Large intestine (tissue), 3 donors: ENCODE data around the gene AKT3. TPM values are rescaled to one million over a fixed set of nuclear protein-coding genes. Genes with fewer than 3 reads are reported as not detected.

Experiments used
- DNase-seq, 2 donors: peaks; one replicate each; pipeline versions ENCODE4 v3.0.0 to v3.0.0-alpha.2; 2013
- H3K27ac ChIP-seq: one replicate; pipeline ENCODE4 v1.5.1; 2013; ENCODE audit warnings: low read length
- H3K27me3 ChIP-seq: 2 replicates; pipeline ENCODE4 v1.6.1; 2013; ENCODE audit warnings: low read length; ENCODE audit not compliant: control insufficient read depth, insufficient read depth
- H3K36me3 ChIP-seq: 2 replicates; pipeline ENCODE4 v1.6.1; 2013; ENCODE audit warnings: low read length; ENCODE audit not compliant: control insufficient read depth, insufficient read depth
- H3K4me1 ChIP-seq: one replicate; pipeline ENCODE4 v1.6.1; 2013; ENCODE audit warnings: low read length; ENCODE audit not compliant: control insufficient read depth, insufficient read depth
- H3K4me3 ChIP-seq: one replicate; pipeline ENCODE4 v1.5.1; 2013; ENCODE audit warnings: low read length
- H3K9me3 ChIP-seq: one replicate; pipeline ENCODE4 v1.6.1; 2013; ENCODE audit warnings: mild to moderate bottlenecking, low read depth, low read length, moderate library complexity; ENCODE audit not compliant: control insufficient read depth
- WGBS: methylation state at CpG from one replicate; pipeline ENCODE4 v1.1.5; 2013; ENCODE audit warnings: low lambda C conversion rate; ENCODE audit not compliant: insufficient coverage; 5-methylcytosine and 5-hydroxymethylcytosine counted together
- polyA plus RNA-seq: library from polyadenylated mRNA; unstranded; fragments of 120-200 nt; gene quantifications from one replicate; pipeline ENCODE4 v1.2.1, GENCODE V29; 2013

The AKT3 gene
- polyA plus RNA-seq, 1 donor, result 14.0 TPM

GRCh38 chr1:243549108-243549507 is 300.9 kb downstream of the AKT3 start:
- no peaks in the 10 kb centered on the region for H3K9me3 ChIP-seq
- no peaks in the 10 kb centered on the region for H3K36me3 ChIP-seq
- no peaks in the 10 kb centered on the region for H3K4me1 ChIP-seq
- no peak for DNase-seq
- H3K27me3 ChIP-seq, result no peaks in the 10 kb centered on the region
- no peak overlapping the region for H3K27ac ChIP-seq
- H3K4me3 ChIP-seq, result no peak overlapping the region

GRCh38 chr1:243548516-243548915 is 301.5 kb downstream of the AKT3 start:
- 100% methylated on average over 1 of the region's 1 CpG for WGBS
- H3K4me3 ChIP-seq, result no peak overlapping the region

GRCh38 chr1:243547891-243548290 is 302.2 kb downstream of the AKT3 start:
- H3K36me3 ChIP-seq, result no peaks in the 10 kb centered on the region
- no peaks in the 10 kb centered on the region for H3K9me3 ChIP-seq
- no peak for DNase-seq
- no peak overlapping the region for H3K27ac ChIP-seq
- H3K4me3 ChIP-seq, result no peak overlapping the region
- H3K4me1 ChIP-seq, result no peaks in the 10 kb centered on the region
- H3K27me3 ChIP-seq, result no peaks in the 10 kb centered on the region
- WGBS, result no CpG with 5 or more reads among the region's 3 CpGs

More at GRCh38 chr1:243548516-243548915, 301.5 kb downstream of the AKT3 start:
- Histone ChIP-seq H3K36me3 (no peaks in the 10 kb centered on the region), H3K27me3 (no peaks in the 10 kb centered on the region), H3K27ac (no peak overlapping the region), H3K4me1 (no peaks in the 10 kb centered on the region), H3K9me3 (no peaks in the 10 kb centered on the region)
- no peak for DNase-seq

GRCh38 chr1:243546457-243546856 is 303.6 kb downstream of the AKT3 start:
- WGBS, result no CpG with 5 or more reads among the region's 1 CpG
- no peak overlapping the region for H3K27ac ChIP-seq
- H3K9me3 ChIP-seq, result no peaks in the 10 kb centered on the region
- no peaks in the 10 kb centered on the region for H3K27me3 ChIP-seq
- H3K36me3 ChIP-seq, result no peaks in the 10 kb centered on the region
- no peaks in the 10 kb centered on the region for H3K4me1 ChIP-seq
- DNase-seq, result no peak
- no peak overlapping the region for H3K4me3 ChIP-seq

- Histone ChIP-seq H3K27ac (no peak overlapping the region), H3K9me3 (no peaks in the 10 kb centered on the region), H3K4me3 (no peak overlapping the region), H3K27me3 (no peaks in the 10 kb centered on the region), H3K4me1 (no peaks in the 10 kb centered on the region), H3K36me3 (no peaks in the 10 kb centered on the region)
- no peak for DNase-seq
- WGBS, result no CpG with 5 or more reads among the region's 2 CpGs
These were observed 306.5 kb downstream of the AKT3 start for GRCh38 chr1:243543501-243543900.

- no peaks in the 10 kb centered on the region for H3K9me3 ChIP-seq
- H3K36me3 ChIP-seq, result no peaks in the 10 kb centered on the region
- H3K4me3 ChIP-seq, result no peak overlapping the region
- no CpG with 5 or more reads among the region's 7 CpGs for WGBS
- H3K27me3 ChIP-seq, result no peaks in the 10 kb centered on the region
- H3K4me1 ChIP-seq, result no peaks in the 10 kb centered on the region
- H3K27ac ChIP-seq, result no peak overlapping the region
- no peak for DNase-seq
These were observed 307.2 kb downstream of the AKT3 start for GRCh38 chr1:243542739-243543415.

- no peak for DNase-seq
- H3K9me3 ChIP-seq, result no peaks in the 10 kb centered on the region
- H3K36me3 ChIP-seq, result no peaks in the 10 kb centered on the region
These were observed 310.4 kb downstream of the AKT3 start for GRCh38 chr1:243539636-243540035.

GRCh38 chr1:243535014-243535413 is 315.0 kb downstream of the AKT3 start:
- no peak overlapping the region for H3K27ac ChIP-seq
- no peaks in the 10 kb centered on the region for H3K9me3 ChIP-seq
- no peaks in the 10 kb centered on the region for H3K27me3 ChIP-seq
- no peak overlapping the region for H3K4me3 ChIP-seq
- no peaks in the 10 kb centered on the region for H3K36me3 ChIP-seq
- DNase-seq, result no peak
- H3K4me1 ChIP-seq, result no peaks in the 10 kb centered on the region
- no CpG with 5 or more reads among the region's 1 CpG for WGBS

More at GRCh38 chr1:243539636-243540035, 310.4 kb downstream of the AKT3 start:
- H3K4me1 ChIP-seq, result no peaks in the 10 kb centered on the region
- no peak overlapping the region for H3K4me3 ChIP-seq
- H3K27ac ChIP-seq, result no peak overlapping the region
- H3K27me3 ChIP-seq, result no peaks in the 10 kb centered on the region

GRCh38 chr1:243529512-243529911 is 320.5 kb downstream of the AKT3 start:
- H3K27ac ChIP-seq, result no peak overlapping the region
- H3K27me3 ChIP-seq, result no peaks in the 10 kb centered on the region
- no peak for DNase-seq
- H3K4me1 ChIP-seq, result no peaks in the 10 kb centered on the region
- H3K36me3 ChIP-seq, result no peaks in the 10 kb centered on the region
- H3K9me3 ChIP-seq, result no peaks in the 10 kb centered on the region
- no peak overlapping the region for H3K4me3 ChIP-seq
- 100% methylated on average over 1 of the region's 4 CpGs for WGBS

- no CpG with 5 or more reads among the region's 2 CpGs for WGBS
- no peak for DNase-seq
- Histone ChIP-seq H3K27me3 (no peaks in the 10 kb centered on the region), H3K9me3 (no peaks in the 10 kb centered on the region), H3K4me3 (no peak overlapping the region), H3K27ac (no peak overlapping the region), H3K36me3 (no peaks in the 10 kb centered on the region), H3K4me1 (no peaks in the 10 kb centered on the region)
These were observed 321.5 kb downstream of the AKT3 start for GRCh38 chr1:243528459-243529121.

GRCh38 chr1:243526180-243526579 is 323.9 kb downstream of the AKT3 start:
- no peaks in the 10 kb centered on the region for H3K4me1 ChIP-seq
- WGBS, result no CpG with 5 or more reads among the region's 7 CpGs
- no peak for DNase-seq
- H3K36me3 ChIP-seq, result no peaks in the 10 kb centered on the region
- H3K27me3 ChIP-seq, result no peaks in the 10 kb centered on the region
- H3K9me3 ChIP-seq, result no peaks in the 10 kb centered on the region
- no peak overlapping the region for H3K27ac ChIP-seq
- H3K4me3 ChIP-seq, result no peak overlapping the region
